ENCODE measurements around the gene FBXO24.

The FBXO24 gene

DNA sequence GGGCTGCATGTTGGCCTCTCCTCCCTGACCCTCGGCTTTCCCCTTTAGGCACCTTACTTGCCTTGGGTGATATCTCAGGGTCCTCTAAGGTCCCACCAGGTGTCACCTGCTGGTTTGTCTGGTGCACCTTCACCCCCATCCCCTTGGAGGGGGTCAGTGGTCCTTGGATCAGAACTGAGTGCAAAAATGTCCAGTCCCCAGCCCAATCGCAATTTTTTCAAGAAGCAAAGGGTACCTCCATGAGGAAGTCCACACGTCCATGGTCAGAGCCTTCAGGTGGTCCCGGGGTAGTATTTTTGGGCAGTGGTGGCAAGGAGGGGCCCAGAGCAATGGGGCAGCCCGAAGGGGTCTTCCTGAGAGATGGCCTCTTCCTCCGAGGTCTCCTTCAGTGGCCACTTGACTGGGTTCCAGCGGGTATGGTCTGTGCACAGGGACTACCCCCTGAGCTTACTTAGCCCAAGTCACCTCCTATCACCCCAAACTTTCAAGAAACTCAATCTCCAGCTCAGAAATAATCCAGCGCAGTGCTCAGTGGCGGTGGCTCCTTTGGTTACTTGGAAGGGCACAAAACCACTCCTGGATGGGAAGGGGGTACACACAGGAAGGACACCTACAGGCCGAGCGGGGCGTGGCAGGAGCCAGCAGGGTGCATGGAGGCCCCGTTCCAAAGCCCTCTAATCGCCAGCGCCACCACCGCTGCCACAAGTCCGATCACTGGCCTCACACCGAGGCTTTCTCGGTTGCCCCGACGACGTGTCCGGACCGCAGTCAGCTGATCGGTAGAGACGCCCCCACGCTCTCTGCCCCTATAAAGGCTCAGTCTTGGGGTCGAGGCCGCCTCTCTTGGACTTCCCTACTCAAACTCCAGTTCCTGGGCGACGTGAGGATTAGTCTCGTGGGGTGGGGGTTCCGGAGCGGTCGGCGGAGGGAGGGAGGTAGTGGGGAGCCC lies 17.0 kb upstream of the FBXO24 start:
- H3F3A ChIP-seq (ENCODE audit: insufficient read depth, low read length), result no peaks in the 10 kb centered on the region
- no peak overlapping the region for H3K4me3 ChIP-seq (ENCODE audit: low read depth, low read length, poor library complexity, severe bottlenecking)
- H3K9me2 ChIP-seq (ENCODE audit: low read depth, low read length), result no peaks in the 10 kb centered on the region
- peaks cover 31% of the 10 kb centered on the region for H3K4me1 ChIP-seq (ENCODE audit: insufficient read depth, low read length, severe bottlenecking)
- 0 out of 2 replicates have a peak, but pooled peaks cover 5% of the 10 kb centered on the region for H3K27me3 ChIP-seq (ENCODE audit: insufficient read depth, low read length)
- H3K36me3 ChIP-seq (ENCODE audit: insufficient read depth, low read length), result peaks cover 10% of the 10 kb centered on the region
- H2AFZ ChIP-seq (ENCODE audit: low read length), result no peak overlapping the region
- H4K20me1 ChIP-seq (ENCODE audit: insufficient read depth, low read length), result no peaks in the 10 kb centered on the region
- H3K27ac ChIP-seq (ENCODE audit: low read depth, low read length, poor library complexity, severe bottlenecking), result no peak overlapping the region
- H3K79me2 ChIP-seq (ENCODE audit: insufficient read depth, low read length), result no peaks in the 10 kb centered on the region
- no peaks in the 10 kb centered on the region for H3K9me3 ChIP-seq (ENCODE audit: low read length)
- no peak overlapping the region for H3K9ac ChIP-seq (ENCODE audit: low read length)
- TF ChIP-seq, protein P1, sequence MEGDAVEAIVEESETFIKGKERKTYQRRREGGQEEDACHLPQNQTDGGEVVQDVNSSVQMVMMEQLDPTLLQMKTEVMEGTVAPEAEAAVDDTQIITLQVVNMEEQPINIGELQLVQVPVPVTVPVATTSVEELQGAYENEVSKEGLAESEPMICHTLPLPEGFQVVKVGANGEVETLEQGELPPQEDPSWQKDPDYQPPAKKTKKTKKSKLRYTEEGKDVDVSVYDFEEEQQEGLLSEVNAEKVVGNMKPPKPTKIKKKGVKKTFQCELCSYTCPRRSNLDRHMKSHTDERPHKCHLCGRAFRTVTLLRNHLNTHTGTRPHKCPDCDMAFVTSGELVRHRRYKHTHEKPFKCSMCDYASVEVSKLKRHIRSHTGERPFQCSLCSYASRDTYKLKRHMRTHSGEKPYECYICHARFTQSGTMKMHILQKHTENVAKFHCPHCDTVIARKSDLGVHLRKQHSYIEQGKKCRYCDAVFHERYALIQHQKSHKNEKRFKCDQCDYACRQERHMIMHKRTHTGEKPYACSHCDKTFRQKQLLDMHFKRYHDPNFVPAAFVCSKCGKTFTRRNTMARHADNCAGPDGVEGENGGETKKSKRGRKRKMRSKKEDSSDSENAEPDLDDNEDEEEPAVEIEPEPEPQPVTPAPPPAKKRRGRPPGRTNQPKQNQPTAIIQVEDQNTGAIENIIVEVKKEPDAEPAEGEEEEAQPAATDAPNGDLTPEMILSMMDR (IDR thresholded peaks at IDR 0.05; ENCODE audit: low read length), result peak; percentile 52; the same call in 1 of the 2 replicates
- no peak for TF ChIP-seq EZH2 (IDR thresholded peaks at IDR 0.05; ENCODE audit: borderline replicate concordance, low read length)
- peak overlapping the region; percentile 51 for H3K4me2 ChIP-seq (ENCODE audit: low read length)

DNA sequence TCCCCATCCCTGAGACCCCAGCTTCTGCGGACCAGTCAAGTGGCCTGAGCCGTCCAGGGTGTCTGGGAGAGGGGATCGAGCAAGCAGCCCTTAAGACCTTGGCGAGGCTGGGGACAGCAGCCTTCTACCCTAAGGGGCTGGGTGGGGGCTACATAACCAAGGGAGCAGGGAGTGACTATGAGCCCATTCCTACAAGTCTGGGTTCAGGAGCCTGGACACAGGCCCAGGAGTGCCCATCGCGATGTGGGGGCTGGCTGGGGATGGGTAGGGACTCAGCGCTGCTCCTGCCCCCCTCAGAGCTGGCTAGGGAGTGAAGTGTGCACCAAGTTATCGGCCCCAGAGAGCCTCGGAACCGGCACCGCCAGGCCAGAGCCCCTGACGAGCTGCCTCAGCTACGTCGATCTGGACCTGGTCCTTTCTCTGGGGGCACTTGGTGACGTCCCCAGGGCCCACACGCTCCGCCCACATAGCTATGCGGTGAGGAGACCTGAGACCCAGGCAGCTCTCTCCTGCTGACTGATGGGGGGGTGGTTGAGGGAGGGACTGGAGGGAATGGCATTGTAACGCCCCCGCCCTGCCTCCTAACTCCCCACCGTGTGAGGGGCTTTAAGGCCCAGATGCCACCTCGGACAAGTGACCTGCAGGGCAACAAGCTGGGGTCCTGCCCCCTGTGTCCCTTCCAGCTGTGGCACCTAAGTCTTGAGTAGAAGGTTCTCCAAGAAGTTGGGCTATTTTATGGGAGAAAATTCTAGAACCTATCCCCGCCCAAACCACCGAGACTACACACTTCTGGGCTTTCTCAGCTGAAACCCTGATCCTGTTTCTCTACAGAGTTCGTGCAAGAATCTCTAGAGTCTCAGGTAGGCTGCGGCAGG lies 14.9 kb upstream of the FBXO24 start:
- H3K27ac ChIP-seq (ENCODE audit: low read depth, low read length, poor library complexity, severe bottlenecking), result no peak overlapping the region
- no peaks in the 10 kb centered on the region for H3K79me2 ChIP-seq (ENCODE audit: insufficient read depth, low read length)
- H3K9ac ChIP-seq (ENCODE audit: low read length), result no peak overlapping the region
- H3K27me3 ChIP-seq (ENCODE audit: insufficient read depth, low read length), result 0 out of 2 replicates have a peak, but pooled peaks cover 5% of the 10 kb centered on the region
- H3K36me3 ChIP-seq (ENCODE audit: insufficient read depth, low read length), result peaks cover 30% of the 10 kb centered on the region
- no peak overlapping the region for H3K4me3 ChIP-seq (ENCODE audit: low read depth, low read length, poor library complexity, severe bottlenecking)
- H4K20me1 ChIP-seq (ENCODE audit: insufficient read depth, low read length), result no peaks in the 10 kb centered on the region
- no peak overlapping the region for H2AFZ ChIP-seq (ENCODE audit: low read length)
- peaks cover 31% of the 10 kb centered on the region for H3K4me1 ChIP-seq (ENCODE audit: insufficient read depth, low read length, severe bottlenecking)
- H3K4me2 ChIP-seq (ENCODE audit: low read length), result no peak overlapping the region
- H3F3A ChIP-seq (ENCODE audit: insufficient read depth, low read length), result no peaks in the 10 kb centered on the region
- H3K9me3 ChIP-seq (ENCODE audit: low read length), result no peaks in the 10 kb centered on the region
- TF ChIP-seq, protein P1 (IDR thresholded peaks at IDR 0.05; ENCODE audit: low read length), result no peak
- no peak for TF ChIP-seq EZH2 (IDR thresholded peaks at IDR 0.05; ENCODE audit: borderline replicate concordance, low read length)
- no peaks in the 10 kb centered on the region for H3K9me2 ChIP-seq (ENCODE audit: low read depth, low read length)

DNA sequence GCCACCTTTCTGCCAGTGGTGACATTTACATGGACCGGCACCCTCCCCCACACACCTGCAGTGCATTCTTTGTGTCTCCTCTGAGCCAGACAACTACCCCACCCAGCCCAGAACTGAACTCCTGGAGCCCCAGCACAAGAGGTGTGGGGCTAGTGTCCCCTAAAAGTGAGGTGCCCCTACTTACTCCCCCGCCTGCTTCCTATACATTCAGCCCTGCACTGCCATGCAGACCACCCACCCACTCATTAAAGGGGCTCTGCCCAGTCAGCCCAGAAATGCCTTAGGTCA lies 14.4 kb upstream of the FBXO24 start:
- H3K9me3 ChIP-seq (ENCODE audit: low read length), result no peaks in the 10 kb centered on the region
- no peaks in the 10 kb centered on the region for H3K9me2 ChIP-seq (ENCODE audit: low read depth, low read length)
- no peak overlapping the region for H3K4me3 ChIP-seq (ENCODE audit: low read depth, low read length, poor library complexity, severe bottlenecking)
- no peaks in the 10 kb centered on the region for H3K79me2 ChIP-seq (ENCODE audit: insufficient read depth, low read length)
- no peak for TF ChIP-seq EZH2 (IDR thresholded peaks at IDR 0.05; ENCODE audit: borderline replicate concordance, low read length)
- TF ChIP-seq, protein P1 (IDR thresholded peaks at IDR 0.05; ENCODE audit: low read length), result no peak
- peaks cover 36% of the 10 kb centered on the region for H3K36me3 ChIP-seq (ENCODE audit: insufficient read depth, low read length)
- H3K27ac ChIP-seq (ENCODE audit: low read depth, low read length, poor library complexity, severe bottlenecking), result no peak overlapping the region
- H3K4me1 ChIP-seq (ENCODE audit: insufficient read depth, low read length, severe bottlenecking), result peaks cover 31% of the 10 kb centered on the region
- no peaks in the 10 kb centered on the region for H4K20me1 ChIP-seq (ENCODE audit: insufficient read depth, low read length)
- no peak overlapping the region for H3K4me2 ChIP-seq (ENCODE audit: low read length)
- no peak overlapping the region for H3K9ac ChIP-seq (ENCODE audit: low read length)
- H3F3A ChIP-seq (ENCODE audit: insufficient read depth, low read length), result no peaks in the 10 kb centered on the region
- no peak overlapping the region for H2AFZ ChIP-seq (ENCODE audit: low read length)
- 0 out of 2 replicates have a peak, but pooled peaks cover 5% of the 10 kb centered on the region for H3K27me3 ChIP-seq (ENCODE audit: insufficient read depth, low read length)

Data from OCI-LY1 (cell line).